Ascending aorta (tissue), 2 donors: ENCODE results near the gene UBAC2. TPM values are rescaled to one million over a fixed set of nuclear protein-coding genes. Genes with fewer than 3 reads are reported as not detected.
A peak's percentile ranks its signal among the peaks of the same experiment; 100 is the strongest.

Experiments
- DNase-seq, 2 donors: peaks; one replicate each; pipeline ENCODE4 v3.0.0-alpha.2; 2019; ENCODE audit warnings: low spot score in 2 of 2
- H3K27ac ChIP-seq, 2 donors: fragments of 200-600 bp; sonication (generic); one replicate each; pipeline ENCODE4 v1.5.1; 2016 to 2017; ENCODE audit warnings: mild to moderate bottlenecking in 1 of 2
- H3K27me3 ChIP-seq: fragments of 200-600 bp; sonication (generic); one replicate; pipeline ENCODE4 v1.5.1; 2017
- H3K36me3 ChIP-seq, 2 donors: fragments of 200-600 bp; sonication (generic); one replicate each; pipeline ENCODE4 v1.5.1; 2016
- H3K4me1 ChIP-seq, 2 donors: fragments of 200-600 bp; sonication (generic); one replicate each; pipeline ENCODE4 v1.5.1; 2016 to 2017; ENCODE audit warnings: mild to moderate bottlenecking in 1 of 2
- H3K4me3 ChIP-seq, 2 donors: fragments of 200-600 bp; sonication (generic); one replicate each; pipeline ENCODE4 v1.5.1; 2016 to 2017; ENCODE audit warnings: mild to moderate bottlenecking in 1 of 2
- H3K9me3 ChIP-seq, 2 donors: fragments of 200-600 bp; sonication (generic); one replicate each; pipeline ENCODE4 v1.5.1; 2016
- intact Hi-C: fragments of 100-400 bp; cut with DNase I; formaldehyde crosslinking; loops from one replicate; pipeline ENCODE4 v1.15.1; 2023
- total RNA-seq: library from RNA; depleted of rRNA; stranded (reverse); fragments of >200 nt; gene quantifications from one replicate; pipeline ENCODE4 v1.1.0, GENCODE V29; 2016
- TF ChIP-seq, protein P1 (sequence below), 3 experiments: fragments of 200-600 bp in 2 of 3; fragments of 450-650 bp in 1 of 3; sonication (generic) in 2 of 3; IDR thresholded peaks; one replicate each; pipeline ENCODE4 v1.5.1; 2016 to 2019; ENCODE audit warnings: antibody characterized with exemption in 3 of 3, mild to moderate bottlenecking in 1 of 3, moderate library complexity in 1 of 3

The UBAC2 gene, protein sequence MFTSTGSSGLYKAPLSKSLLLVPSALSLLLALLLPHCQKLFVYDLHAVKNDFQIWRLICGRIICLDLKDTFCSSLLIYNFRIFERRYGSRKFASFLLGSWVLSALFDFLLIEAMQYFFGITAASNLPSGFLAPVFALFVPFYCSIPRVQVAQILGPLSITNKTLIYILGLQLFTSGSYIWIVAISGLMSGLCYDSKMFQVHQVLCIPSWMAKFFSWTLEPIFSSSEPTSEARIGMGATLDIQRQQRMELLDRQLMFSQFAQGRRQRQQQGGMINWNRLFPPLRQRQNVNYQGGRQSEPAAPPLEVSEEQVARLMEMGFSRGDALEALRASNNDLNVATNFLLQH
- 67.8 TPM for total RNA-seq

GRCh38 chr13:99200432-99201167 is at the start of gene UBAC2:
Gene UBAC2 (plus strand): TSS chr13:99200854. CDS start chr13:99200909, 55 bp downstream.
- Histone ChIP-seq H3K36me3 (no peaks in the 10 kb centered on the region), H3K27ac (peak within 1 kb of the TSS; percentile 98), H3K4me3 (peak within 1 kb of the TSS; percentile 82 to 96), H3K4me1 (peaks cover 0 to 6% of the 10 kb centered on the region in 2 donors), H3K27me3 (no peaks in the 10 kb centered on the region), H3K9me3 (no peaks in the 10 kb centered on the region)
- intact Hi-C loops = loop anchor here (1.0 to 5.0 kb wide), 6 partner anchors 113 to 1768 kb away; partner anchors contain the start of genes RAP2A and TMTC4
- TF ChIP-seq, protein P1, sequence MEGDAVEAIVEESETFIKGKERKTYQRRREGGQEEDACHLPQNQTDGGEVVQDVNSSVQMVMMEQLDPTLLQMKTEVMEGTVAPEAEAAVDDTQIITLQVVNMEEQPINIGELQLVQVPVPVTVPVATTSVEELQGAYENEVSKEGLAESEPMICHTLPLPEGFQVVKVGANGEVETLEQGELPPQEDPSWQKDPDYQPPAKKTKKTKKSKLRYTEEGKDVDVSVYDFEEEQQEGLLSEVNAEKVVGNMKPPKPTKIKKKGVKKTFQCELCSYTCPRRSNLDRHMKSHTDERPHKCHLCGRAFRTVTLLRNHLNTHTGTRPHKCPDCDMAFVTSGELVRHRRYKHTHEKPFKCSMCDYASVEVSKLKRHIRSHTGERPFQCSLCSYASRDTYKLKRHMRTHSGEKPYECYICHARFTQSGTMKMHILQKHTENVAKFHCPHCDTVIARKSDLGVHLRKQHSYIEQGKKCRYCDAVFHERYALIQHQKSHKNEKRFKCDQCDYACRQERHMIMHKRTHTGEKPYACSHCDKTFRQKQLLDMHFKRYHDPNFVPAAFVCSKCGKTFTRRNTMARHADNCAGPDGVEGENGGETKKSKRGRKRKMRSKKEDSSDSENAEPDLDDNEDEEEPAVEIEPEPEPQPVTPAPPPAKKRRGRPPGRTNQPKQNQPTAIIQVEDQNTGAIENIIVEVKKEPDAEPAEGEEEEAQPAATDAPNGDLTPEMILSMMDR (IDR thresholded peaks at IDR 0.05) = no peak
- DNase-seq = peak; percentile 79 to 97

- H3K27ac ChIP-seq = no peak overlapping the region
- no peak for DNase-seq
- no peaks in the 10 kb centered on the region for H3K9me3 ChIP-seq
- H3K4me1 ChIP-seq = no peaks in the 10 kb centered on the region
- TF ChIP-seq, protein P1 (IDR thresholded peaks at IDR 0.05) = no peak
- no peaks in the 10 kb centered on the region for H3K27me3 ChIP-seq
- intact Hi-C loops = no loop called here
- H3K4me3 ChIP-seq = no peak overlapping the region
- H3K36me3 ChIP-seq = no peaks in the 10 kb centered on the region
Measured at GRCh38 chr13:99151516-99151915, 49.1 kb upstream of the UBAC2 start.

DNA sequence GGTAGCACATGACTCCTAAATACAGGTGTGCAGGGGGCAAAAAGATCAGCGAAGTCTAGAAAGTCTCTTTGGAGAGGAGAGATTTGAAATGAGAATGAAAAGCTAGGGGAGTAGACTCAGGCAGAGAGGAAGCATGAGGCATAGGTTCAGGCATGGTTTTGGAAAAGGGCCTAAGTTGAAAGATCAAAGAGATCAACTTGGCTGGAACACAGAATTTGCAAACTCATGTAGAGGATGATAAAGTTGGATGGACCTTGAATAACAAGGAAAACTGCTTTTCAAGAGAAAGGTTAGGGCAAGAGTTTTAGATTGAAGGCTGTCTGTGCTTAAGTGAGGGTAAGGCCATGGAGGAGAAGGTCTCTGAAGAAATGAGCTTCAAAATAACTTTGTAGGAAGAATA is 47.4 kb upstream of the UBAC2 start:
- TF ChIP-seq, protein P1 (IDR thresholded peaks at IDR 0.05) = no peak
- no peaks in the 10 kb centered on the region for H3K4me1 ChIP-seq
- H3K4me3 ChIP-seq = no peak overlapping the region
- H3K27ac ChIP-seq = no peak overlapping the region
- intact Hi-C loops = no loop called here
- H3K27me3 ChIP-seq = no peaks in the 10 kb centered on the region
- no peaks in the 10 kb centered on the region for H3K36me3 ChIP-seq
- H3K9me3 ChIP-seq = no peaks in the 10 kb centered on the region
- no peak for DNase-seq

GRCh38 chr13:99154064-99154463 is 46.6 kb upstream of the UBAC2 start:
- no peak overlapping the region for H3K27ac ChIP-seq
- TF ChIP-seq, protein P1 (IDR thresholded peaks at IDR 0.05) = no peak
- no peak for DNase-seq
- H3K36me3 ChIP-seq = no peaks in the 10 kb centered on the region
- H3K4me1 ChIP-seq = no peaks in the 10 kb centered on the region
- H3K4me3 ChIP-seq = no peak overlapping the region
- no peaks in the 10 kb centered on the region for H3K27me3 ChIP-seq
- intact Hi-C loops = no loop called here
- no peaks in the 10 kb centered on the region for H3K9me3 ChIP-seq

- Histone ChIP-seq H3K27me3 (no peaks in the 10 kb centered on the region), H3K4me3 (no peak overlapping the region), H3K4me1 (no peaks in the 10 kb centered on the region), H3K36me3 (no peaks in the 10 kb centered on the region), H3K27ac (no peak overlapping the region), H3K9me3 (no peaks in the 10 kb centered on the region)
- DNase-seq = no peak
- intact Hi-C loops = no loop called here
- TF ChIP-seq, protein P1 (IDR thresholded peaks at IDR 0.05) = no peak
Measured at GRCh38 chr13:99155821-99156220, 44.8 kb upstream of the UBAC2 start.
